Activated CD4-positive, CD25-positive, alpha-beta regulatory T cell (primary cell): ENCODE data around the gene MLYCD.

Experiments used
- DNase-seq, 4 experiments: peaks; one replicate each; lab custom pipeline; 2025; lab: John Stamatoyannopoulos, UW

MLYCD gene

GRCh38 chr16:83925957-83926725, 27.2 kb downstream of the MLYCD start:
- no peak for DNase-seq

DNA sequence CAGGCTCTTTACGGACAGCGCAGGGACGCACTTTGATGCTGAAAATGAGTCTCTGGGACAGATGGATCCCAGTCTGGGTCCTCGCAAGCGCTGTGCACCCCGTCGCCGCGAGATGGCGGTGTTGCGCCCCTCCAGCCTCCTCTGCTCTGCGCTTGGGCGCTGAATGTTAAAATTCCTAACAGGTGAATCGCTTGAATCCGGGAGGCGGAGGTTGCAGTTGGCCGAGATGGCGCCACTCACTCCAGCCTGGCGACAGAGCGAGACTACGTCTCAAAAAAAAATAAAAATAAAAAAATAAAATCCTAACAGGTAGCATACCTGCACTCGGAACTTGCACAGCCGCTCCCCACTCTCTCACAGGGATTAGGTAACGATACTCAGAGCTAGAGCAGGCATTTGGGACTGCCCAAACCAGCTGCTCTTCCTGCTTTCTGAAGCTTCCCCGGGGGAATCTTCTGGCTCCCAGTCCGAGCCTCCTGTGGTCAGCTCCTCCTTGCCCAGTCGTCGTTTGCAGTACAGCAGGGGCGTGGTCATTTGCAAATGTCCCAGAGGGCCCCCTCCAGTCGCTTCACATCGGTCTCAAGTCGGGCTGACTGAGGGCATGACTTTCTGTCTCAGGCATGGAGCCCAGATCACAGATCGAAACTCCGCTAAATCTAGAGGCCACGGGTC, 27.9 kb downstream of the MLYCD start:
- DNase-seq: peak; percentile 38 to 47 (median 42)

GRCh38 chr16:83928341-83929055, 29.6 kb downstream of the MLYCD start:
- DNase-seq: no peak

DNA sequence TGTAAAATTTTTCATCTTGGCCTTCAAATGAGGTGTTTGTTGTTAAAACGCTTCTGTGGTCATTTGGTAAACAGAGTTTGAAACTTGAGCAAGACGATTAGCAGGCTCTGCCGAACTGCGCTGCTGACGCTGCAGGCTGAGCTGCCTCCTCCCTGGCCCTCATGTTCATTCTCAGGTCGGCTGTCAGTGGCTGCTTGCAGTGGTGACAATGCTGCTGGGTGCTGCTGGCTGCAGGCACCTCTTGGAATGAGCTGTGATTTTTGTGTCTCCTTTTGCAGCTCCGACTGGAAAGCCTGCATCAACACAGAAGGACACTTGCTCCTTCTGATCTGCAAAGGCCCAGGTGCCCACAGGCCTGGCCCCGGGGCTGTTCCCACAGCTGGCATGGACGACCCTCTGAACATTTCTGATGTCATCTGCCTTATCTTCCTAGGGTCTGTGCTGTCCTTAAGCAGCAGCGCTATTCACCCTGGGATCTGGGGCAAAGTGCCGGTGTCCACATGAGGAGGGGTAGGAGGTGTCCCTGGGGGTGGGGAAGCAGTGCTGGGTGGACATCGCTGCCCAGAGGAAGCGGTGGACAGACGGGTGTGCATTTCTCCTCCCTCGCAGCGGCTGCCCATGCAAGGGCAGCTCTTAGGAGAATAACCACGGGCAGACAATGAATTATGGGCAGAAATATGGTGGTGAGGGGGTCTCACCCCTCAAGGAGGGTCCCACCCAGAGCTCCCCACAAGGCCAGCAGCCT, 31.1 kb downstream of the MLYCD start:
- DNase-seq: no peak

DNA sequence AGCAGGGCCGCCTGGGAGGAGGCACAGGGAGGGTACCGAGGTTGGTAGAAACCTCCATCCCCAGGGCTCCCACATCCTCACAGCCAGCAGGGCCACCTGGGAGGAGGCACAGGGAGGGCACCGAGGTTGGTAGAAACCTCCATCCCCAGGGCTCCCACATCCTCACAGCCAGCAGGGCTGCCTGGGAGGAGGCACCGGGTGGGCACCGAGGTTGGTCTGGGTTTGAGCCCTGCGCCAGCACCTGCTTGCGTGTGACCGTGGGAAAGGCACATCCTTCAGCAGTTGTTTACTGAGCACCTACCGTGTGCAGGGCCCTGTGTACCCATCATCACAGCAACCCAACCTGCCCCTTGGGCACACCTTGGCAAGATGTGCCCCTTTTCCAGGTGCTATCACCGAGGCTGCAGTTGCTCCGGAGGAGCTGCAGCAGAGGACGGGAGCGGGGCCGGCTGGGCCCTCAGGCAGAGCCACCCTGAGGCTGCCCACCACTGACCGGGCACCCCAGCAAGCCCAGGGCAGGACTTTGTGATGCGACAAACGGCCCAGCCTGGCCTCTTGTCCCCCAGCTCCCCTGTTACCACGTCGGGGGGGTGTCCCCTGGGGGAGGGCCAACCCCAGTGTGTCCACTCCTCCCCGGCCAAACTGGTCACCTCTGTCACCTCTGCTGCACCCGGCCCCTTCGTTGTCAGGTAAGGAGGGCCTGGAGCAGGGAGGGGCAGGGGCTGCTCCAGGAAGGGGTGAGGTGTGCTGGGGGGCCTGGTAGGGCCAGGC, 32.0 kb downstream of the MLYCD start:
- DNase-seq: no peak

GRCh38 chr16:83931556-83931955, 32.6 kb downstream of the MLYCD start:
- DNase-seq: no peak

DNA sequence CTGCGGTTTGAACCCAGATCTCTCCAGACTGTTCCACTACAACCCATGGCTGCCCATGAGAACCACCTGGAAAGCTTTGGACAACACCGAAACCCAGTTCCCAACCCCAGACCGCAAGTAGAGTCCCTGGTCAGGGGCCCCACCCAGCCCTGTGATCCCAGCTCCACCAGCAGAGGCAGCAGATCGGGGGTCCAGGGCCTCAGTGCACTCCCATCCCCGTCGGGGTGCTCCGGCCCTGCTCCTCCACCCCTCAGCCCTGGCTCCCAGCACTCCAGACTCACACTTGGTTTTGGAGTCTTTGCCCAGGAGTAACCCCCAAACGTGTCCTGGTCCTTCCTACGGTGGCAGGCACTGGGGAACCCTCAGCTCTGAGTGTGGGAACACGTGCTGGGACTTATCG, 33.4 kb downstream of the MLYCD start:
- DNase-seq: no peak

- no peak for DNase-seq
Observed at GRCh38 chr16:83932955-83933673, 34.2 kb downstream of the MLYCD start.

DNA sequence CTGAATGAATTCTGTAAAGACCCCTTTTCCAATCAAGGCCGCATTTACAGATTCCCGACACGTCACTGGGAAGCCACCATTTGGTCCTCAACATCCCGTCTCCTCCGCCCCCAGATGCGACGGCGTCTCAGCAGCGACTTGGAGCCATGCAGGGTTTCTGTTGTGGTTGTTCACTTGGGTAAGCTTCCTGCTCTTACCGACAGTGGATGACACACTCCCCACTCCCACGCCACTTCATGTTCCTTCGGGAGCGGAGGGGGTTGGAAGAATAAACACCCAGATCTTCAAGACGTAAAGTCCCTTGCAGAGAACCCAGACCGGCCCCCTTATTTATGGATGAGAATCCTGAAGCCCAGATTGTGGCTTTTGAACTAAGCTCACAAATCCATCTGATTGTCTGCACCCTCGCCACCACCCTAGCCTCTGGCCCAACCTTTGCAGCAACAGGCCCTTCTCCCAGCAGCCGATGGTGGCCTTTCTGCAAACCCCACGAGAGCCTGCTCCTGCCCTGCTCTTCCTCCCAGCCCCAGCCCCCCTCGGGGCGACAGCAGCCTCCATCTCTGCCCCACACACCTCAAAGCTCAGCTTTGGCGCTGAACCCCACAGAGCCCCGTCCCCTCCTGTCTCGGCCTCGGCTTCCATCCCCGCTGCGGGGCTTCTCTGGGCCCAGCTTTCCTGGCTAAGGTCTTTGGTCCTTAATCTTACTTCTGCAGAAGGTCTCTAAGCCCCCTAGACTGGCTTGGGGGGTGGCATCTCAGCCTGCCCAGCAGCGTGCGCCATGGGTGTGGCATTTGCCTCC, 35.2 kb downstream of the MLYCD start:
- no peak for DNase-seq

DNA sequence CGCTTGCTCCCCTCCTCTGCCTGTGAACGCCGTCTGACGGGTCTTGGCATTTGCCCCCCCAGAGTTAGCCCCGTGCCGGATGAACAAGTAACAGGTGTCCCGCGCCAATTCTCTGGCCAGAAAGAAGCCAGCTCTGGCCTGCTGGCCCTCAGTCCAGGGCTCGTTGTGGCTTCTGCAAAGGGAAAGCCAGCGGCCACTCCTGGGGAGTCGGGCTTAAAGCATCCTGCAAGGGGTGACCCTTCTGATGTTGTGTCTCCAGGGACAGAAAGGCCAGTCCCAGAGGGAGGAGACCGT, 35.7 kb downstream of the MLYCD start:
- no peak for DNase-seq

- DNase-seq: no peak
Observed at GRCh38 chr16:83935005-83935857, 36.3 kb downstream of the MLYCD start.

DNA sequence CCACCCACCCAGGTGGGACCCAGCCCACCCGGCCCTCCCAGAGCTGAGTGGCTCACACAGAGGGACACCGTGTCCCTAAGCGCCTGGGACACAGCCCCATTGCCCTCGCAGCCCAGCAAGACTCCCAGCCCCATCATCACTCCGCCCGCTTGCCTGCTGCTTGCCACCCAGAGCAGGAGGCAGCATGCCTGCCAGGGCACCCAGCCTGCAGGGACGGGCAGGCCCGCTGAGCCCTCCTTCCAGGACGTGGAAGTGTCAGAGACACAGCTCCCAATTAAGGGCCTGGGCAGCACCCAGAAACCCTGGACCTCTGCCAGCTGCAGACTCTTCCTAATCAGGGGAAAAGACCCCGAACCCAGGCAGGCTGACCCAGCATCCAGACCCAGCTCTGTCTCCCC, 36.9 kb downstream of the MLYCD start:
- DNase-seq: no peak

DNA sequence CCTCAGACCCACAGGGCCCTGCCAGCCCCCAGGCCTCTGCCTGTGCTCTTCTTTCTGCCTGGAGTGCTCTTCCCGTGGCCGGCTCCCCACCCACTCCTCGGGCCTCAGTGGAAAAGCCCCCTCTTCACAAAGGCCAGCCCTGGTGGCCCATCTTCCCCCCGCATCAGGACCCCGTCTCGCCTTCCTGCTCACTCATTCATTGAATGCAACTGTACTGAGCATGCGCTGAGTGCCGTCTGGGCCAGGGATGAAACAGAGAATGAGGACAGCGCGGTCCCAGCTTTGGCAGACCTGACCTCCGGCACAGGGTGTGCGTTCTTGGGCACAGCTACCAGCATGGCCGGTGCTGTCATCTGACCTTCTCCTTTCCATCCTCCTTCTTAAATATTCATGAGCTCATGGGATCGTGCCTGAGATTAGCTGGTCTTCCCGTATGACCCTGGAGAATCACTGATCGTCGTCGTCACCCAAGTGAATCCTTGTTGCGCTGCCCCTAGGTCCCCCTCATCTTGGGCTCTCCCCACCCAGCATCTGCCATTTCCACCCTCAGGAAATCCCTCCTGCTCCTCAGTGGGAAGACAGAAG, 37.8 kb downstream of the MLYCD start:
- DNase-seq: no peak

DNA sequence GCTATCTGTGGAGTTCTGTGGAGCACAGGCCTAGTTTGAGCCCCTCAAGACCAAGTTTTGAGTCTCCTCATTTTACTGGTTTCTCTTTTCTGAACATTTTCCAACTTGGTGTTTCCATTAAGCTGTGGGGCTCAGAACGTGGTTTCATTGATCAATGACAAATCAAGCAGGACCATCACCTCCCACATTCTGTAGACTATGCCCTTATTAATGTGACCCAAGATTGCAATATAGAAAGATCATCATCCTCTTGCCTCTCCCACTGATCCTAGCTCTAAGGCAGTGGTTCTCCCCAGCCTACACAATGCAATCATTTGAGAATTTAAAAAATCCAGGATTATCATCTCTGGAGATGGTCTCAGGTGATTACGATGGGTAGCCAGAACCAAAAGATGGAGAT, 38.4 kb downstream of the MLYCD start:
- DNase-seq: no peak

DNA sequence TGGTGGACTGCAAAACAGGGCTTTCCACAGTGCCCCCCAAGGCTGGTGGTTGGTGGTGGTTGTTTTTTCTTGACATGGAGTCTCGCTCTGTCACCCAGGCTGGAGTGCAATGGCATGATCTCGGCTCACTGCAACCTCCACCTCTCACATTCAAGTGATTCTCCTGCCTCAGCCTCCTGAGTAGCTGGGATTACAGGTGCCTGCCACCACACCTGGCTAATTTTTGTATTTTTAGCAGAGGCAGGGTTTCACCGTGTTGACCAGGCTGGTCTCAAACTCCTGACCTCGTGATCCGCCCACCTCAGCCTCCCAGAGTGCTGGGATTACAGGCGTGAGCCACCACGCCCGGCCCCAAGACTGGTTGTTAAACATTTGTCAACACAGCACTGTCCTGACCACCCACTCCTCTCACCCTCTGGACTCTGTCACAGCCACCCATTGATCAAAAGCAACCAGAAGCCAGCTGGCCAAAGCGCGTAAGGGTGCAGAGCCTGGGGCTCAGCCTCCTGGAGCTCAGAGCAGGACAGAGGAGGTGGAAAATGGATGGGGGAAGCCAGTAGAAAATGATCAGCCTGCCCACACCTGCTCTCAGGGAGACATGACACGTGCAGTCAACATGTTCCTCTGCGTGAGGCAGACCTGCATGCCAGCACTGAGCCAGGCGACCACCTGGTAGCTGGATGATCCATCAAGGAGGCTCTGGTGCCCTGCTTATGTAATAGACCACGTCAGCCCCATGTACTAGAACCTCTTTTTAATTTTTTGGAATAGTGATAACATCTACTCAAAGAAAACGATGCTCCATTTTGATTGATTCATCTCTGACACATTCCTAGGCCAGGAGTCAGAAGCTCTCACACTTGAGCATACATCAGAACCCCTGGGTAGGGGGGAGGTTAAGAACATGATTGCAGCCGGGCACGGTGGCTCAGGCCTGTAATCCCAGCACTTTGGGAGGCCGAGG, 39.3 kb downstream of the MLYCD start:
- no peak for DNase-seq

DNA sequence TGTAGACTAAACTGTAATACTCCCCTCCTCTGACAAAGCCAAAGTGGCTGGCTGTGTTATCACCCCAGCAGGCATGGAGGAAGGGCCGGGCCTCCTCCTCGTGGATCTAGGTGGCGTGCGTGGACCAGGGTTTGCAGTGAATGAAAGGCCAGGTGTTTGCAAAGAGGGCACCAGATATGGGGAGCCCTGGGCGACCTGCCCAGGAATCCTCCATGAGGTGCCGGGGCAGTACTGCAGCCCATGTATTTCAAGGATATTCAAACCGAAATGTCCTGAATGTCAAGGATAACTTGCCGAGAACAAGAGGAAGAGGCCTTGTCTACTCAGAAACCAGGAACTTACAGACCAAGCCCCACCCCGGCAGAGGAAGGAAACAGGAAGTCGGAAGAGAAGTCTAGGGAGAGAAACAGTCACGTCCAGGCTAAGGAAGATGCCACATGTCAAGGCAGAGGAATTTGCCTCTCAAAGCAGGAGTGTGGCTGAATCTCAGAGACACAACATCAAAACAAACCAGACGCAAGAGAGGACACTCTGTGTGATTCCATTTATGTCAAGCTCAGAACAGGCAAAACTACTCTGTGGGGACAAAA, 40.4 kb downstream of the MLYCD start:
- no peak for DNase-seq

GRCh38 chr16:83940119-83940518, 41.2 kb downstream of the MLYCD start:
- DNase-seq: no peak
